Muscle layer of duodenum (tissue), 2 donors: ENCODE data around the gene GABRG3.
"Not testable (repeated sequence)": the region's sequence is repeated elsewhere in the genome, so short reads cannot be mapped to it uniquely, and the experiment has no call there.

Experiments used
- H3K27ac ChIP-seq: one replicate; pipeline ENCODE4 v1.7.0; 2013; ENCODE audit warnings: mild to moderate bottlenecking, low read length
- H3K27me3 ChIP-seq: one replicate; pipeline ENCODE4 v1.7.0; 2013; ENCODE audit warnings: low read depth, mild to moderate bottlenecking, control low read depth, low read length
- H3K36me3 ChIP-seq, 2 donors: one replicate each; pipeline ENCODE4 v1.7.0; 2013; ENCODE audit warnings: low read length in 2 of 2, control low read depth in 1 of 2, mild to moderate bottlenecking in 1 of 2; ENCODE audit not compliant: insufficient read depth in 2 of 2, control insufficient read depth in 1 of 2
- H3K4me1 ChIP-seq, 2 donors: one replicate each; pipeline ENCODE4 v1.7.0; 2013; ENCODE audit warnings: low read length in 2 of 2, mild to moderate bottlenecking in 2 of 2, control low read depth in 1 of 2, moderate library complexity in 1 of 2; ENCODE audit not compliant: insufficient read depth in 2 of 2, control insufficient read depth in 1 of 2
- H3K4me3 ChIP-seq, 2 donors: one replicate each; pipeline ENCODE4 v1.7.0; 2013; ENCODE audit warnings: low read length in 2 of 2, low read depth in 1 of 2, mild to moderate bottlenecking in 1 of 2
- H3K9me3 ChIP-seq, 2 donors: one replicate each; pipeline ENCODE4 v1.7.0; 2013; ENCODE audit warnings: low read length in 2 of 2, control low read depth in 1 of 2, mild to moderate bottlenecking in 1 of 2; ENCODE audit not compliant: control insufficient read depth in 1 of 2
- donor health status: healthy.

Gene GABRG3

DNA sequence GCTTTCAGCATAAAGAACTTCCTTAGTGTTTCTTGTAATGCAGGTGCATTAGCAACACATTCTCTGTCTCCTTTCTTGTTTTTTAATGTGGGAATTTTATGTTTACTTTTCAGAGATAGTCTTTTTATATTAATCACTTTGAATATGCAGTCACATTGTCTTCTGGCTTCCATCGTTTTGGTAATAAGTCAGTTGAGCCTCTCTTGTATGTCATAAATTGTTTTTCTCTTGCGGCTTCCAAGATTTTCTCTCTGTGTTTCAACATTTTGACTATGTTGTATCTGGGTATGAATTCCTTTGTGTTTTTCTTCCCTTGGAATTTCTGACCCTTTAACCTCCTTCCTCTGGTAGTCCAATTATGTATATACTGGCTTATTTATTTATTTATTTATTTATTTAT, 25.3 kb downstream of the GABRG3 start:
- H3K27me3 ChIP-seq = no peaks in the 10 kb centered on the region
- peaks cover 0 to 2% of the 10 kb centered on the region in 2 donors for H3K9me3 ChIP-seq
- no peaks in the 10 kb centered on the region for H3K4me1 ChIP-seq
- H3K36me3 ChIP-seq = no peaks in the 10 kb centered on the region
- H3K27ac ChIP-seq = no peak overlapping the region
- H3K4me3 ChIP-seq = no peak overlapping the region

DNA sequence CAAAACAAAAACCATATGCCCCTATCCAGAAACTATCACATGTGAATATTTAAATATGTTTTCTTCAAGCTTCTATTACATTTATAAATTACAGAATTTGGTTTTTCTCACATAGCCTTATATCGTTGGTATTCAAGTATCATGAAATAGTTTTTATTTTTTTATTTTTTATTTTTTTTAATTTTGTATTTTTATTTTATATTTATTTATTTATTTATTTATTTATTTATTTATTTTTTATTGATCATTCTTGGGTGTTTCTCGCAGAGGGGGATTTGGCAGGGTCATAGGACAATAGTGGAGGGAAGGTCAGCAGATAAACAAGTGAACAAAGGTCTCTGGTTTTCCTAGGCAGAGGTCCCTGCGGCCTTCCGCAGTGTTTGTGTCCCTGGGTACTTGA, 32.0 kb downstream of the GABRG3 start:
- H3K36me3 ChIP-seq, H3K27ac ChIP-seq, H3K27me3 ChIP-seq, H3K4me1 ChIP-seq, H3K9me3 ChIP-seq, H3K4me3 ChIP-seq: not testable (repeated sequence)

DNA sequence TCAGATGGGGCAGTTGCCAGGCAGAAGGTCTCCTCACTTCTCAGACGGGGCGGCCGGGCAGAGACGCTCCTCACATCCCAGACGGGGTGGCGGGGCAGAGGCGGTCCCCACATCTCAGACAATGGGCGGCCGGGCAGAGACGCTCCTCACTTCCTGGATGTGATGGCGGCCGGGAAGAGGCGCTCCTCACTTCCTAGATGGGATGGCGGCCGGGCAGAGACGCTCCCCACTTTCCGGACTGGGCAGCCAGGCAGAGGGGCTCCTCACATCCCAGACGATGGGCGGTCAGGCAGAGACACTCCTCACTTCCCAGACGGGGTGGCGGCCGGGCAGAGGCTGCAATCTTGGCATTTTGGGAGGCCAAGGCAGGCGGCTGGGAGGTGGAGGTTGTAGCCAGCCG, 33.2 kb downstream of the GABRG3 start:
- H3K27me3 ChIP-seq, H3K36me3 ChIP-seq, H3K27ac ChIP-seq, H3K4me1 ChIP-seq, H3K9me3 ChIP-seq, H3K4me3 ChIP-seq: not testable (repeated sequence)

DNA sequence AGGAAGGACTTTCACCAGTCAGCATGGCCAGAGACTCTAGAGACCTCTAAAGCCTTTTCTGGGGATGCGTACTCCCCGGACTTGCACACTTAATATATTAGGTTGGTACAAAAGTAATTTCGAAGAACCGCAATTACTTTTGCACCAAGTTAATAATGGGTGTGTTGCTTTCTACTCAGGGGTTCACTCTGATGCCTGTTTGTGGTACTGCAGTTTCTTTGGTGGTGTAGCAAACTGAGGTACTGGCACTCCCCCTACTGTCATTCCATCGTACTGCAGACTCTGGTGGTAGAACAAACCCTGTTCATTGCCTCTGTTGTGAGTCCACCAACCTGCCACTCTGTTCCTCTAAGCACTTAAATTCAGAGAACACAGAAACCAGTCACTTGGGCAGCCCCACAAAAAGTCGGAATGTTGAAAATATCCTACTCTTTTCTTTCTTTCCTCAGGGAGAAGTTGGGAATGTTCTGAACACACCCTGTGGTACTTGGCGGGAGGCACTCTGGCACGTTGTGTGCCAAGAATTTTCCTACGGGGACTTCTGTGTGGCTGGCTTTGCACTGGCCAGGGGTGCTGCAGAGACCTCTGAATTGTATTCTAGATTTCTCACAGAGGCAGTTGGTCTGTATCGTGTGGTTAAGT, 46.3 kb downstream of the GABRG3 start:
- no peaks in the 10 kb centered on the region for H3K4me1 ChIP-seq
- H3K9me3 ChIP-seq = no peaks in the 10 kb centered on the region
- no peaks in the 10 kb centered on the region for H3K36me3 ChIP-seq
- H3K27ac ChIP-seq = no peak overlapping the region
- H3K4me3 ChIP-seq = no peak overlapping the region
- H3K27me3 ChIP-seq = no peaks in the 10 kb centered on the region

DNA sequence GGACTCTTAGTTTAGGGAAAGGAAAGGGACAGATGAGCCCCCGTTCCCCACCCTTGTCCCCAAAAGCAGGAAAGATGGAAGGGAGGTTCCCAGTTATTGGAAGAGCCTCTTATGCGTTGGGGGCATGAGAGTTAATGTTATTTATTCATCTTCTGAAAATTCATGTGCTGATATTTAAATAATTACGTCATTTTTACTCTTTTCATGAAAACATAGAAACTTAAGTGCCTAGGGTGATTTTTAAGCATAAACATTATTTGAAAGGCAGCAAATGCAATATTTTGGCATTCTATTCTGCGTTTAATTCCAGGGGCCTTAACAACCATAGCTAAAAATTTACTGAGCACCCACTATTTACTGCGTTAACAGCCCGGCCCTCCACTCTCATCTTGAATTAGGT, 48.7 kb downstream of the GABRG3 start:
- no peak overlapping the region for H3K4me3 ChIP-seq
- no peaks in the 10 kb centered on the region for H3K27me3 ChIP-seq
- no peaks in the 10 kb centered on the region for H3K36me3 ChIP-seq
- H3K4me1 ChIP-seq = no peaks in the 10 kb centered on the region
- no peak overlapping the region for H3K27ac ChIP-seq
- no peaks in the 10 kb centered on the region for H3K9me3 ChIP-seq

DNA sequence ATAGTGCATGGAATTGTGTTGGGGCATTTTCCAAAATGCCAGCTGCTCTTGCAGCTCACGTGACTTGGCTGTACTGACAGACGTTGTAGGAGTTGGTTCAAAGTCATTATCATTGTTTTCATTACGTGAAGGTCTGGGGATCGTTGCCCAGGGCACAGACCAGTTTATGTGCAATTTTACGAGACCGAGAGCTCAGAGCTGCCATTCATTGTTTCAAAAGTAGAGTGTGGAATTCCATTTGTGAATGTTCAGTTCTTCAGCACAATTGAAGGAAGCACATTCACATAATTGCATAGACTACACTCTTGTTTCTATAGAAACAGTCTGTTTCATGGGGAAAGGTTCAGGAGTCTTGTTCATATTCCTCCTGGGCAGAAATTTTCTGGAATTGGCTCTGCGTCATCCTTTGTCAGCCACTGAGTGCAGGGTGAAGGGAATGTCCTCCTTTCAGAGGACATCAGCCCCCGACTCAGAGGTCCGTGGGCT, 54.5 kb downstream of the GABRG3 start:
- no peaks in the 10 kb centered on the region for H3K36me3 ChIP-seq
- no peak overlapping the region for H3K4me3 ChIP-seq
- H3K27ac ChIP-seq = no peak overlapping the region
- H3K9me3 ChIP-seq = no peaks in the 10 kb centered on the region
- H3K27me3 ChIP-seq = no peaks in the 10 kb centered on the region
- H3K4me1 ChIP-seq = no peaks in the 10 kb centered on the region

DNA sequence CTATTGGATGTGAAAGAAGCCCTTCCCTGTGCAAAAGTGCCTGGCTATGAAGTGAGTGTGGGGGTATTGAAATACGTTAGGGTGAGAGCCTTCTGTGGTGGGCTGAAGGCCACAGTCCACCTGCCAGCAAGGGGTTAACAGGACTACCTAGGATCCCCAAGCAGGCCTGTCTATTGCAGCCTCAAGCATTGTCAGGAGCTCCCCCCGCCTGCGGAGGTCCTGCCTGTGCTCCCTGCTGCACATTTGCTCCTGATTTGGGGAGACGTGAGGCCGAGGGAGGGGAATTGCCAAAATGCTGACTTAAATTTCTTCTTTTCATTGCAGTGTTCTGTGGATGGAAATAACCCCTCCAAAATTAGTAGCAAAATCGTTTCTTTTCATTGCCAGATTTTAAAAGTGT, 56.2 kb downstream of the GABRG3 start:
- H3K9me3 ChIP-seq = no peaks in the 10 kb centered on the region
- no peak overlapping the region for H3K27ac ChIP-seq
- H3K27me3 ChIP-seq = no peaks in the 10 kb centered on the region
- no peaks in the 10 kb centered on the region for H3K4me1 ChIP-seq
- no peaks in the 10 kb centered on the region for H3K36me3 ChIP-seq
- H3K4me3 ChIP-seq = no peak overlapping the region

DNA sequence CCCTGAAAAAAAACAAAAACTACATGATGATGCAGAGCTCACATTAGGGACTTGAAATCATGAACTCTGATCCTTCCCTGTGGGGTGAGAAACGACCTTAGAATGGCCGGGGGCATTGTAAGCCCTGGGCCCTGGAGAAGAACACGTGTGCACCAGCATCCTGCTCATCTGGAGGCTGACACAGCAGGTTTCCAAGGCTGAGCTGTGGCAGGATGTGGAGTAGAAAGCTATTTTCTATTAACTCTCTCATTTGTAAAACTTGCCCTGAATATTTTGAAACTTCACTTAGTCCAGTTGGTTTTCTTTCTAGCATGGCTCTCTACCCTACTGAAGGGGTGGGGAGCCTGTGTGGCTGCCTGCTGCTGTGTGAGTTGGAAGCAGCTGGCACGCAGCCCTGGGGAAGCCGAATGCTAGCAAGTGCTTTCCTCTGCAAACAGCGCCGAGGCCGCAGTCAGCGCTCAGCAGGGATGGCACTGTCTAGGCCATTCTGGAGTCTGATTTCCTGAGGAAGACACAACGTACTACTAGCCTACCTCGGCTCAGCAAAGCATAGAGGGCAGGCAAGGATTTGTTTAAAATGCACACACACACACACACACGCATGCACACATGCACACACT, 58.0 kb downstream of the GABRG3 start:
- no peak overlapping the region for H3K27ac ChIP-seq
- no peak overlapping the region for H3K4me3 ChIP-seq

DNA sequence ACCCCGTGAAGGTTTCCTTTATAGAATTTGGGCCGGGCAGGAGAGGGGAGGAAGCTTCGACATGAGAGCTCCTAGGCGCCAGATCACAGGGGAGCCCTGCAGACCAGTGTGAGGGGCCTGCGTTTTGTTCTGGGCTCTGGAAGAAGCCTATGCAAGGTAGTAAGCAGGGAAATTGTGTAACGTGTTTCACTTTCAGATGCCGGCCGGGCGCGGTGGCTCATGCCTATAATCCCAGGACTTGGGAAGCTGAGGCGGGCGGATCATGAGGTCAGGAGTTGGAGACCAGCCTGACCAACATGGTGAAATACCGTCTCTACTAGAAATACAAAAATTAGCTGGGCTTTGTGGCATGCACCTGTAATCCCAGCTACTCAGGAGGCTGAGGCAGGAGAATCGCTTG, 65.2 kb downstream of the GABRG3 start:
- H3K27ac ChIP-seq = no peak overlapping the region
- H3K36me3 ChIP-seq = no peaks in the 10 kb centered on the region
- H3K4me1 ChIP-seq = no peaks in the 10 kb centered on the region
- H3K4me3 ChIP-seq = no peak overlapping the region
- H3K27me3 ChIP-seq = no peaks in the 10 kb centered on the region
- H3K9me3 ChIP-seq = no peaks in the 10 kb centered on the region

More for the DNA sequence above, 58.0 kb downstream of the GABRG3 start:
- Histone ChIP-seq H3K4me1 (no peaks in the 10 kb centered on the region), H3K9me3 (no peaks in the 10 kb centered on the region), H3K36me3 (no peaks in the 10 kb centered on the region), H3K27me3 (no peaks in the 10 kb centered on the region)

DNA sequence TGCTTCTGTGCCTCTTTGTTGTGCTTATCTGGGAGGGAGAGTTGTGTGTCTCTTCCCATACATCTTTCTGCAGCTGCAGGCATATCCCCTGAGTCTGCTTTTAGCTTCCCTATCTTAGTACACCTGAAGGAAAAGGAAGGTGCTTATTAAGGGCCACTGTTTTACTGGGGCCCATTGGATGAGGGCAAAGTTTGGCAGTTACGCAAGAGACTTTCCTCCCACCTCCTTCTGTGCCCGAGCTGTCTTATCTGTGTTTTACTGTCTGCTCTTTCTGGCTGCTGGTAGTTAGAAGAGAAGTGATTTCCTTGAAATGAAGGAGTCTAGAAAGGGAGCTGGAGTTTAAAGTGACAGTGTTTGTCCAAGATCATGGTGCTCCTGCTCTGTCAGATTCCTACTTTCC, 66.5 kb downstream of the GABRG3 start:
- H3K4me3 ChIP-seq = no peak overlapping the region
- H3K9me3 ChIP-seq = no peaks in the 10 kb centered on the region
- H3K27ac ChIP-seq = no peak overlapping the region
- no peaks in the 10 kb centered on the region for H3K36me3 ChIP-seq
- no peaks in the 10 kb centered on the region for H3K27me3 ChIP-seq
- H3K4me1 ChIP-seq = no peaks in the 10 kb centered on the region

DNA sequence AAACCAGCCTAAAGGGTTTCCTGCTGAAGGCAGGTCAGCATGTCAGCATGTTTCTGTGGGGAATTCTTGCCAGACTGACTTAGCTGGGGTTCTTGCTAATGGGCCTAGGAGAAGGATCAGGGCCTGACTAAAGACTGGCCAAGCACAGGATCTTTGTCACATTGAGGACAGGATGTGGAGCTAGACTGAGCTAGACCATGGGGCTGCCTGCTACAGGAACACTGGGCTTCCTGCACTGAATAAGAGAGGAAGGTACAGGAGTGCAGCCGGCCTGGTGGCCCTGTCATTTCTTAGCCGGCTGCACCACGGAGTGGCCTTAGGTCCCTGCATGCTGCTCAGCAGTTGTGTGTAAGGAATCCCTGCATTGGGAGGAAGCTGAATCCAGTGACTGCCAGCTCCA, 68.2 kb downstream of the GABRG3 start:
- no peak overlapping the region for H3K4me3 ChIP-seq
- H3K27me3 ChIP-seq = no peaks in the 10 kb centered on the region
- no peaks in the 10 kb centered on the region for H3K36me3 ChIP-seq
- no peaks in the 10 kb centered on the region for H3K4me1 ChIP-seq
- H3K9me3 ChIP-seq = no peaks in the 10 kb centered on the region
- H3K27ac ChIP-seq = no peak overlapping the region

DNA sequence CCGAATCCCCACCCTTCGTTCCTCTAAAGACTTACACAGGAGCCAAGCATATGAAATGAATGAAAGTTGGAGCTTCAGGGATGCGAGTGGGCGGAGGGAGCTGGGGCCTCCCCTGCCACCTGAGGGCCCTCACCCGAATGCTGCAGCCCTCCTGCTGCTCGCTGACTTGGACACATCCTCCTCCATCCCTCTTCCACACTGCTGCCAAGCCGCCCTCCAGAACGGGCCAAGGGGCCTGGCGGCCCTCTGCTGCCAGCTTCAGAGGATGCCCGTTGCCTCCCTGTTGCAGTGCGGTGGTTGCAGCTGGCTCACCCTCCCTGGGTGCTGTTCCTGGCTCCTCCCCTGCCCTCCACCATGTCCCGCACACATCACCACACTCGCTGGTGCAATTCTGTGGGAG, 71.2 kb downstream of the GABRG3 start:
- no peak overlapping the region for H3K4me3 ChIP-seq
- H3K4me1 ChIP-seq = no peaks in the 10 kb centered on the region
- H3K36me3 ChIP-seq = no peaks in the 10 kb centered on the region
- H3K27me3 ChIP-seq = no peaks in the 10 kb centered on the region
- no peaks in the 10 kb centered on the region for H3K9me3 ChIP-seq
- no peak overlapping the region for H3K27ac ChIP-seq
